Measurements from ENCODE around the gene ITGA11. TPM values are rescaled to one million over a fixed set of nuclear protein-coding genes. Genes with fewer than 3 reads are reported as not detected.
"Not testable (repeated sequence)": the region's sequence is repeated elsewhere in the genome, so short reads cannot be mapped to it uniquely, and the experiment has no call there.

The ITGA11 gene
- total RNA-seq, 1 donor from 2014 or later: 0.22 TPM

GRCh38 chr15:68400066-68400456, 31.9 kb downstream of the ITGA11 start:
- Mint-ChIP-seq H3K36me3 (ENCODE audit: unreplicated experiment) (no peaks in the 10 kb centered on the region), H3K4me1 (ENCODE audit: low read depth, unreplicated experiment) (no peaks in the 10 kb centered on the region), H3K4me3 (ENCODE audit: unreplicated experiment) (no peak overlapping the region), H3K9me3 (ENCODE audit: unreplicated experiment) (peaks cover 2% of the 10 kb centered on the region), H3K27me3 (ENCODE audit: unreplicated experiment) (no peaks in the 10 kb centered on the region), H3K27ac (ENCODE audit: unreplicated experiment) (no peak overlapping the region)
- no peak for TF ChIP-seq CTCF (IDR thresholded peaks at IDR 0.05; ENCODE audit: partially characterized antibody, unreplicated experiment)
- no peak for DNase-seq

- Mint-ChIP-seq H3K27ac (ENCODE audit: unreplicated experiment) (no peak overlapping the region), H3K4me3 (ENCODE audit: unreplicated experiment) (no peak overlapping the region), H3K9me3 (ENCODE audit: unreplicated experiment) (peaks cover 2% of the 10 kb centered on the region), H3K4me1 (ENCODE audit: low read depth, unreplicated experiment) (no peaks in the 10 kb centered on the region), H3K27me3 (ENCODE audit: unreplicated experiment) (no peaks in the 10 kb centered on the region), H3K36me3 (ENCODE audit: unreplicated experiment) (no peaks in the 10 kb centered on the region)
- DNase-seq: no peak
- TF ChIP-seq CTCF (IDR thresholded peaks at IDR 0.05; ENCODE audit: partially characterized antibody, unreplicated experiment): no peak
These were observed 32.6 kb downstream of the ITGA11 start for GRCh38 chr15:68399096-68400065.

- not testable (repeated sequence) for H3K4me3 Mint-ChIP-seq (ENCODE audit: unreplicated experiment); H3K27ac Mint-ChIP-seq (ENCODE audit: unreplicated experiment); H3K9me3 Mint-ChIP-seq (ENCODE audit: unreplicated experiment); H3K36me3 Mint-ChIP-seq (ENCODE audit: unreplicated experiment); H3K4me1 Mint-ChIP-seq (ENCODE audit: low read depth, unreplicated experiment); H3K27me3 Mint-ChIP-seq (ENCODE audit: unreplicated experiment); DNase-seq
These were observed 34.0 kb downstream of the ITGA11 start for GRCh38 chr15:68397999-68398398.

- no peak for TF ChIP-seq CTCF (IDR thresholded peaks at IDR 0.05; ENCODE audit: partially characterized antibody, unreplicated experiment)
- Mint-ChIP-seq H3K36me3 (ENCODE audit: unreplicated experiment) (no peaks in the 10 kb centered on the region), H3K27me3 (ENCODE audit: unreplicated experiment) (peaks cover 2% of the 10 kb centered on the region), H3K27ac (ENCODE audit: unreplicated experiment) (no peak overlapping the region), H3K4me1 (ENCODE audit: low read depth, unreplicated experiment) (no peaks in the 10 kb centered on the region), H3K9me3 (ENCODE audit: unreplicated experiment) (peaks cover 2% of the 10 kb centered on the region), H3K4me3 (ENCODE audit: unreplicated experiment) (no peak overlapping the region)
- DNase-seq: no peak
These were observed 35.9 kb downstream of the ITGA11 start for GRCh38 chr15:68396068-68396467.

- no peak for DNase-seq
- Mint-ChIP-seq H3K4me1 (ENCODE audit: low read depth, unreplicated experiment) (peaks cover 5% of the 10 kb centered on the region), H3K4me3 (ENCODE audit: unreplicated experiment) (no peak overlapping the region), H3K27ac (ENCODE audit: unreplicated experiment) (no peak overlapping the region), H3K27me3 (ENCODE audit: unreplicated experiment) (peaks cover 2% of the 10 kb centered on the region), H3K36me3 (ENCODE audit: unreplicated experiment) (no peaks in the 10 kb centered on the region), H3K9me3 (ENCODE audit: unreplicated experiment) (peaks cover 4% of the 10 kb centered on the region)
- TF ChIP-seq CTCF (IDR thresholded peaks at IDR 0.05; ENCODE audit: partially characterized antibody, unreplicated experiment): no peak
These were observed 40.8 kb downstream of the ITGA11 start for GRCh38 chr15:68391121-68391520.
